NCI-H1930 (cell line): Measurements from ENCODE around the gene ADAMTSL4.
"Not testable (repeated sequence)": the region's sequence is repeated elsewhere in the genome, so short reads cannot be mapped to it uniquely, and the experiment has no call there.

Source experiments
- DNase-seq, 2 experiments: peaks; one replicate each; lab custom pipeline; 2025; lab: John Stamatoyannopoulos, UW

Gene ADAMTSL4

GRCh38 chr1:150555198-150555970, 6.2 kb downstream of the ADAMTSL4 start:
- no peak for DNase-seq

DNA sequence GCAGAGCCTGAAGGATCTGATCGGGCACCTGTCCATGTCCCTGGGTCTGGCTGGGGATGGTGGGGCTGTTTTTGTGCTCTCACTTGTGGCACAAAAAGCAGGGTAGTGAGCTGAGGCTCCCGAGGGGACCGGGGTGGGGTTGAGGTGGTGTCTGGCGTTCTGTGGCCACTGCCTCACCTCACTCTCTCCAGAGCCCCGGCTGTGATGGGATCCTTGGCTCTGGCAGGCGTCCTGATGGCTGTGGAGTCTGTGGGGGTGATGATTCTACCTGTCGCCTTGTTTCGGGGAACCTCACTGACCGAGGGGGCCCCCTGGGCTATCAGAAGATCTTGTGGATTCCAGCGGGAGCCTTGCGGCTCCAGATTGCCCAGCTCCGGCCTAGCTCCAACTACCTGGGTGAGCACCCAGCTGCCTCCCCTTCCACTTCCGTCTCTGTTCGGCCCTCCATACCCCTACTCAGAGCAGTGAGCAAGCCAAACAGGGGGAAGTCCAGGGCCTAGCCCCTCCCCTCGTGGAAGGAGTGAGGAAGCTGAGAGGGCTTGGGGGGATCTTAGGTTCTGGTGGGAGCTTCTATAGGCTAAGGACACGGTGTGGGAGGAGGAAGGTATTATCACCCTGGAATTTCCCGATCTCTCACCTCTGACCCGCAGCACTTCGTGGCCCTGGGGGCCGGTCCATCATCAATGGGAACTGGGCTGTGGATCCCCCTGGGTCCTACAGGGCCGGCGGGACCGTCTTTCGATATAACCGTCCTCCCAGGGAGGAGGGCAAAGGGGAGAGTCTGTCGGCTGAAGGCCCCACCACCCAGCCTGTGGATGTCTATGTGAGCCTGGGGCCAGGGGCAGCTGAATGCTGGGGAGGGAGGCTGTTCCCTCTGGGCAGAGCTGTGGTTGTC, 7.0 kb downstream of the ADAMTSL4 start:
- DNase-seq: no peak

DNA sequence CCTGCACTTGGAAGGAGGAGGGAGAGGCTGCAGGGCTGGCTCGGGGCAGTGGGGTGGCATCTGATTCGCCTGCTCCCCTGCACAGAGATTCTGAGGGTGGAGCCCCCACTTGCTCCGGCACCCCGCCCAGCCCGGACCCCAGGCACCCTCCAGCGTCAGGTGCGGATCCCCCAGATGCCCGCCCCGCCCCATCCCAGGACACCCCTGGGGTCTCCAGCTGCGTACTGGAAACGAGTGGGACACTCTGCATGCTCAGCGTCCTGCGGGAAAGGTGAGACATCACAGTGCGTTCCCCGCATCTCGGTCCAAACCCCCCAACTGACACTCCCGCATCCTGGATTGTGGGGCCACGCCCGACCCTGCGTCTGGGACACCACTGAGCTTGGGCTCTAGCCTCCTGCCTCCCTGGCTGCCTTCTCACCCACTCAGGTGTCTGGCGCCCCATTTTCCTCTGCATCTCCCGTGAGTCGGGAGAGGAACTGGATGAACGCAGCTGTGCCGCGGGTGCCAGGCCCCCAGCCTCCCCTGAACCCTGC, 7.9 kb downstream of the ADAMTSL4 start:
- no peak for DNase-seq

- DNase-seq: no peak
Measured at GRCh38 chr1:150557813-150558212, 8.6 kb downstream of the ADAMTSL4 start.

GRCh38 chr1:150558303-150558704, 9.1 kb downstream of the ADAMTSL4 start:
- no peak for DNase-seq

GRCh38 chr1:150558761-150559655, 9.8 kb downstream of the ADAMTSL4 start:
- DNase-seq: no peak

GRCh38 chr1:150559656-150560010, 10.4 kb downstream of the ADAMTSL4 start:
- no peak for DNase-seq

DNA sequence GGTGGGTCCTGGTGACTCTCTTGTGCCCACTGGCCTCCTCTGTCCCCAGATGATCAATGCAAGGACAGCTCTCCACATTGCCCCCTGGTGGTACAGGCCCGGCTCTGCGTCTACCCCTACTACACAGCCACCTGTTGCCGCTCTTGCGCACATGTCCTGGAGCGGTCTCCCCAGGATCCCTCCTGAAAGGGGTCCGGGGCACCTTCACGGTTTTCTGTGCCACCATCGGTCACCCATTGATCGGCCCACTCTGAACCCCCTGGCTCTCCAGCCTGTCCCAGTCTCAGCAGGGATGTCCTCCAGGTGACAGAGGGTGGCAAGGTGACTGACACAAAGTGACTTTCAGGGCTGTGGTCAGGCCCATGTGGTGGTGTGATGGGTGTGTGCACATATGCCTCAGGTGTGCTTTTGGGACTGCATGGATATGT, 10.8 kb downstream of the ADAMTSL4 start:
- DNase-seq: peak; percentile 40 to 49

GRCh38 chr1:150560576-150561253, 11.5 kb downstream of the ADAMTSL4 start:
- DNase-seq: no peak

DNA sequence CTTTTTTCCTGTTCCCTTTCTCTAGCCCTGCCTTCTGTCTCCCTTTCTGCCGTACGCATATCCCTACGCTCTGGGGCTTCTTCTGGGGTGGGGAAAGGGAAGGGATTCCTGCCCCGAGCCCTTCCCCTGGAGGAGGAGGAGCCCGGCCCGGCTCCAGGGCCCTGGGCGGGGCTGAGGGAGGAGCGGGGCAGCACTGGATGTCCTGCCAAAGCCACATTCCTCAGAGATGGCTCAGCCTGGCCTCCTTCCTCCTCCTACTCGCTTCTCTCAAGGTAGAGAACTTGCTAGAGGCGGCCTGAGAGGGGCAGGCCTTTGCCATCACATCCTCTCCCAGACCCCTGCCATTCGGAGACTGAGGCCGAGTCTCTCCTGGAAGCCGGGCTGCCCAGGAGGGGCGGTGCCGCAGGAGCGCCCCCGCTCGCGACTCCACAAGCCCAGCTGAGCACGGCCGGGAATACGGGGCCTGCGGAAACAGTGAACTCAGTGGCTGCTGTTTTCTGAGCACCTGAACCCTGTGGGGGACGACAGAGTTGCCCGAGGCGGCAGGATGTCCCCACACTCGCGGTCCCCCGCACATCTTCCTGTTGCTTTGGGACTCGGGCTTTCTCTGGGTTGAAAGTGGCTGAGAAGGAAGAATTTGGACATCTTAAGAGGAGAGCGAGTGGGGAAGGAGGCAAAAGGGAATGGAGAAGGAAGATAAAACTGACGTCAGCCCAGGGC, 12.2 kb downstream of the ADAMTSL4 start:
- no peak for DNase-seq

- no peak for DNase-seq
Measured at GRCh38 chr1:150561974-150562445, 12.8 kb downstream of the ADAMTSL4 start.

- no peak for DNase-seq
Measured at GRCh38 chr1:150562446-150563339, 13.5 kb downstream of the ADAMTSL4 start.

GRCh38 chr1:150563340-150564038, 14.3 kb downstream of the ADAMTSL4 start:
- DNase-seq: no peak

GRCh38 chr1:150564051-150564991, 15.1 kb downstream of the ADAMTSL4 start:
- DNase-seq: no peak

DNA sequence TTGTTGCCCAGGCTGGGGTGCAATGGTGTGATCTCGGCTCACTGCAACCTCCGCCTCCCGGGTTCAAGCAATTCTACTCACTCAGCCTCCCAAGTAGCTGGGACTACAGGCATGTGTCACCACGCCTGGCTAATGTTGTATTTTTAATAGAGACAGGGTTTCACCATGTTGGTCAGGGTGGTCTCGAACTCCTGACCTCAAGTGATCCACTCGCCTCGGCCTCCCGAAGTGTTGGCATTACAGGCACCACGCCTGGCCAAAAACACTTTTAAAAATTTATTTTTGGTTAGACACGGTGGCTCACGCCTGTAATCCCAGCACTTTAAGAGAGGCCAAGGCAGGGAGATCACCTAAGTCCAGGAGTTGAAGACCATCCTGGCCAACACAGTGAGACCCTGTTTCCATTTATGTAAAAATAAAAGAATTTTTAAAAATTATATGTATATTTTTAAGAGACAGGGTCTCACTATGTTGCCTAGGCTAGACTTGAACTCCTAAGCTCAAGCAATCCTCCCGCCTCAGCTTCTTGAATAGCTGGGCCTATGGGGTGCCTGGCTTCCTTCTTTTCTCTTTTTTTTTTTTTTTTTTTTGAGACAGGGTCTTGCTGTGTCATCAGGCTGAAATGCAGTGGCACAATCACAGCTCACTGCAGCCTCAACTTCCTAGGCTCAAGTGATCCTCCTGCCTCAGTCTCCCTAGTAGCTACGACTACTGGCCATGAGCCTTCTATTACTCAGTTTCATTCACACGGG, 16.2 kb downstream of the ADAMTSL4 start:
- DNase-seq: not testable (repeated sequence)

DNA sequence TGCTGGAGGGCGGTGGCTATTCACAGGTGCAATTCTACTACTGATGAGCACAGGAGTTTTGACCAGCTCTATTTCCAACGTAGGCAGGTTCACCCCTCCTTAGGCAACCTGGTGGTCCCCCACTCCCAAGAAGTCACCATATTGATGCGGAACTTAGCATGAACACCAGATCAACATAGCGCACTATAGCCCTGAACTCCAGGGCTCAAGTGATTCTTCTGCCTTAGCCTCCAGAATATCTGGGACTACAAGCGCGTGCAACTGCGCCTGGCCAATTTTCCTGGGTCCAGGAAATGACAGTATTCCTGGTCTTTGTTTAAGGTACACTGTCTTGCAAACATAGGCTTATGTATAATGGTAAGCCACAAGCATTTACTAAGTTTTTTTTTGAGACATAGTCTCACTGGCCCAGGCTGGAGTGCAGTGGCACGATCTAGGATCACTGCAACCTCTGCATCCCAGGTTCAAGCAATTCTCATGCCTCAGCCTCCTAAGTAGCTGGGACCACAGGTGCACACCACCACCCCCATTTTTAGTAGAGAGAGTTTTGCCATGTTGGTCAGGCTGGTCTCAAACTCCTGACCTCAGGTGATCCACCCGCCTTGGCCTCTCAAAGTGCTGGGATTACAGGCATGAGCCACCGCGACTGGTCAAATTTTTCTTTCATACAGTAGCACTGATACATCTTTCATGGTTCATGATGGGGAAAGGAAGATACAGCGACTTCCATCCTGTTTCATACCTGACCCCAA, 17.6 kb downstream of the ADAMTSL4 start:
- no peak for DNase-seq
